NCI-H187 treated with DMSO at 0.1 percent for 48 hours (cell line): ENCODE results near the gene UBR3.
"Not testable (repeated sequence)": the region's sequence is repeated elsewhere in the genome, so short reads cannot be mapped to it uniquely, and the experiment has no call there.

Experiments
- DNase-seq: peaks from one replicate; lab custom pipeline; 2025; lab: John Stamatoyannopoulos, UW

The UBR3 gene

GRCh38 chr2:169822785-169823392 is 4.4 kb upstream of the UBR3 start:
- no peak for DNase-seq

DNA sequence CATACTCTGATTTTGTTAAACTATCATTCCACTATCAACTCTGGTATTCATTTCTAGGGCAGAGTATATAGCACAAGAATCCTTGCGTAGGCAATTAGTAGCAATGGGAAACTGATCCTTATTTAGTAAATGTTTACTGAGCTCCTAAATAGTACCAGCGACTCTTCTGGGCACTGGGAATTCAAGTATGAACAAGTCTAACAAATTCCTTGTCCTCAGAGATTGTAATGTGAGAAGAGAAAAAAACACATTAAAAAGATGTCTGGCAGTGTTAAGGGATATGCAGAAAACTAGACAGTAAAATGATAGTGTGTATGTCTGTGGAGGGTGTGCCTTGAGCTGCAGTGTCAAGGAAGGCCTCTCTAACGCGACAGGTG is 3.3 kb upstream of the UBR3 start:
- DNase-seq, result no peak

- no peak for DNase-seq
These were observed 2.6 kb upstream of the UBR3 start, which contains the start of gene METTL5 for GRCh38 chr2:169824373-169825333. TSS of gene METTL5 (minus strand) at chr2:169824905. CDS start at chr2:169824597, 308 bp downstream.

GRCh38 chr2:169828141-169828811 is 1.0 kb downstream of the UBR3 start:
- DNase-seq, result no peak

DNA sequence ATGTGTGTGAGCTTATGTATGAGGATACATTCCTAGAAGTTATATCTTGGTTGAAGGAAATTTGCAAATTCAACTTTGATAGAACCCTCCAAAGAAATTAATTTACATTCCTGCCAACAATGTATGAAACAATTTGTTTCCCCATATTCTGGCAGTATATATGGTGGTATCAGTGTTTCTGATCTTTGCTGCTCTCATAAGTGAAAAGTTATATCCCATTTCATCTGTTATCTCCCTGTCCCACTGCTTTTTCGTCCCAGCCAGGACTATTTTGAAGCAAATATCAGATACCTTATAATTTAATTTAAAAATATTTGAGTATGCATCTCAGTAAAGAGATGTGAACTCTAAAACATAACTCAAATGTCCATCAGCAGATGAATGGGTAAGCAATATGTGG is 7.1 kb downstream of the UBR3 start:
- DNase-seq, result no peak

- no peak for DNase-seq
These were observed 11.7 kb downstream of the UBR3 start for GRCh38 chr2:169838743-169839489.

GRCh38 chr2:169839954-169840746 is 12.9 kb downstream of the UBR3 start:
- no peak for DNase-seq

GRCh38 chr2:169840747-169841142 is 13.5 kb downstream of the UBR3 start:
- no peak for DNase-seq

- DNase-seq, result not testable (repeated sequence)
These were observed 14.4 kb downstream of the UBR3 start for GRCh38 chr2:169841625-169842024.

DNA sequence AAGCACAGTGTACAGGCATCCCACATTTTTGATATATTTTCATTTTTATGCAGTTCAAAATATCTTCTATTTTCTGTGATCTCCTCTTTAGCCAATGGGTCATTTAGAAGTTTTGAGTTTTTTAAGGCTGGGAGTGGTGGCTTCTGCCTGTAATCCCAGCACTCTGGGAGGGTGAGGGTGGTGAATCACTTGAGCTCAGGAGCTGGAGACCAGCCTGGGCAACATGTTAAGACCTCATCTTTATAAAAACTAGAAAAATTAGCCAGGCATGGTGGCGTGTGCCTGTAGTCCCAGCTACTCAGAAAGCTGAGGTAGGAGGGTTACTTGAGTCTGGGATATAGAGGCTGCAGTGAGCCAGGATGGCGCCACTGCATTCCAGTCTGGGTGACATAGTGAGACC is 17.8 kb downstream of the UBR3 start:
- DNase-seq, result no peak

DNA sequence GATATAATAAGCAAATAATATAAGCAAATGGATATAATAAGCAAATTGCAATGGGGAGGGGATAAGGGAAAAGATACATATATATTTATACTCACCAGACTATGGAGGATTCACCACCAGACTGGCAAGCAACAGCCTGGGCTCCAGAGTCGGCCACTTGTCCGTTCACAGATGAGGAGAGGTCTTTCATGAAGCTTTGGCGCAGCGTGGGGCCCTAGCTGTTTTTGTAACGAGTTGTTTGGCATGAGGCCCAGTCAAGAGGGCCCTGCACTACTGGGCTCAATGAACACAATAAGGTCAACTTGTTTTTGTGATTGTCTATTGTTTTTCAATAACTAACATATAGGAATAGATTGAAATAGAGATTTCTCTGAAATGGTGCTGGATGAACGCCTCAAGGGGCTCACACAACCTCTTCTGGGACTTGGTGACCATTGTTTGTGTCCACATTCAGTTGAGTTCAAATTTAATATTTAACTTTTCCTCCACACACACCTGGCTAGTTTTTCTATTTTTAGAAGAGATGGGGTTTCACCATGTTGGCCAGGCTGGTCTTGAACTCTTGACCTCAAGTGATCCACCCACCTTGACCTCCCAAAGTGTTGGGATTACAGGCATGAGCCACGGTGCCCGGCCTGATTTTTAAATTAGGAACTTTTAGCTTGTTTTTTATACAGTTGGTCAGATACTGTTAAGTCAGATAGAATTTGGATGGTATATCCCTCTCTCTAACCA is 21.9 kb downstream of the UBR3 start:
- DNase-seq, result not testable (repeated sequence)

DNA sequence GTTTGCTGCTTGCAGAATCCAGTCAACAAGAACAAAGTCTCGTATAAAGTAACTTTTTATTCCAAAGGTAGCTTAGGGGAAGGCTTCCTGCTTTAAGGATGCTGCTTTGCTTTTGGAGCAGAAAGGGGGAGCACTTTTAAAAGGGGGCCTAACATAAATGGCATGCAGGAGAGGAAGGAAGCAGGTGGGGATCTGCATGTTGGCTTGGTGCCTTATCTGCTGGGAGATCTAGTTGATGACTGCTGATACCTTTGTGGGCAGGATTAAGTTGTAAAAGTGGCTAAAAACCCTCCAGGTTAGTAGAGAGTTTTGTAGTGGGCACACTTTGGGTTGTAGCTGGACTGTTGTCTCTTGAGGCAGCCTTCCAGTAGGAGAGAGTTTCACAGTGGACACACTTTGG is 22.5 kb downstream of the UBR3 start:
- DNase-seq, result no peak

DNA sequence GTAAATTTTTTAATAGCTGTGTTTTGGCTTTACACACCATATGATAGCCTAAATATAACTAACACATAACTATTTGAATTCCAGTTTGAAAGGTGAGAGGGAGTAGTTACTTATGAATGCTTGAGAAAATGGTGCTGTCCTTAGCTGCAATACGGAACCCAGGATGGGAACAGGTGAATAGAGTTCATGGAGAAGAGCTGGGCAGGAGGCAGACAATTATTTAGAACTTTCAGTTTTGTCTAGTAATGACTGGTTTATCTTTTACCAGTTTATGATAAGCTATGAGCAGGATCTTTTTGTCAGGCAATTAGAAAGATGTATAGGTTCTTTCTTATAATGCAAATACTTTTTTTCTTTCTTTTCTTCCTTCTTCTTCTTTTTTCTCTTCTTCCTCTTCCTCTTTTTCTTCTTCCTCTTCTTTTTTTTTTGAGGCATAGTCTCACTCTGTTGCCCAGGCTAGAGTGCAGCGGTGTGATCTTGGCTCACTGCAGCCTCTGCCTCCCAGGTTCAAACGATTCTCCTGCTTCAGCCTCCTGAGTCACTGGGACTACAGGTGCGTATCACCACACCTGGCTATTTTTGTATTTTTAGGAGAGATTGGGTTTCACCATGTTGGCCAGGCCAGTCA is 25.9 kb downstream of the UBR3 start:
- no peak for DNase-seq

- DNase-seq, result not testable (repeated sequence)
These were observed 28.3 kb downstream of the UBR3 start for GRCh38 chr2:169855281-169856258.

DNA sequence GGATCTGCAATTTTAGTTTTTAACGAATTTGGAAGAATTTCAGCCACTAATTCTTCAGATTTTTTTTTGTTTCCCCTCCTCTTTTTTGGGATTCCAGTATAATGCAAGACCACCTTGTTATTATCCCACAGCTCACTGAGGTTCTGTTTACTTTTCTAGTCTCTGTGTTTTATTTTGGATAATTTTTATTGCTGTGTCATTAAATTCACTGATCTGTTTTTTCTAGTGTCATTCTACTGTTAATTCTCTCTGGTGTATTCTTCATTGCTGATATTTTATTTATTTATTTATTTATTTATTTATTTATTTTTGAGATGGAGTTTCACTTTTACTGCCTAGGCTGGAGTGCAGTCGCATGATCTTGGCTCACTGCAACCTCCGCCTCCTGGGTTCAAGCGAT is 32.2 kb downstream of the UBR3 start:
- DNase-seq, result no peak

DNA sequence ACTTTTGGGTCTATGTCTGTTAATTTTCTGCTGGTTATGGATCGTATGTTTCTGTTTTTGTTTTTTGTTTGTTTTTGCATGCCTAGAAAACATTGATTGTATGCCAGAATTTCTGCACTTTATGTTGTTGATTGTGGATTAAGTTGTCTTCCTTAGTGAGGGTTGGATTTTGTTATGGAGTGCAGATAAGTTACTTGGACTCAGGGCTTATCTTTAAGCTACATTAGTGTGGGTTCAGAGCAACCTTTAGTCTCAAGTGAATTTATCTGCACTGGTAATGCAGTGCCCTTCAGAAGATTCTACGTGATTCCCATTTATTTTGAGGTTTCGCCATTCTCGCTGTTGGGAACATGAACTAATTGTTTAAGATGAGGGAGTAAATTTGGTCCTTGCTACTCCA is 32.9 kb downstream of the UBR3 start:
- DNase-seq, result no peak

DNA sequence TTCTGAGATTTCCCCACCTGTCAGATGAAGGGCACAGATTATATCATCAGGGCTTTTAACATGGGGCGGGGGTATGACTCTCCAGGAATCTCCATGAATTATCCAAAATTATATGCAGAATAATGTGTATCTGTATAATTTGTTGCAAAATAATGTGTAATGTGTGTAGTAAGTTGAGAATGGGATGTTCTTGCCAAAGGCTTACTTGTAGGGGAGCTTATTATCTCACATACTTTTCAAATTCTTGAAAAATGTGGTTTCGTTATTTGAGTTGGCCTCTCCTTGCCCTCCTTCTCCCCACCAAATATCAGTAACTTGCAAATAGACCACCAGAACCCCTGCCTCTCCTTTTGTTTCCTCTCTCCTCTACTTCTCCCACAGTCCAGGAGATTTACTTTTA is 35.6 kb downstream of the UBR3 start:
- DNase-seq, result no peak

- DNase-seq, result no peak
These were observed 38.2 kb downstream of the UBR3 start for GRCh38 chr2:169865492-169865891.

DNA sequence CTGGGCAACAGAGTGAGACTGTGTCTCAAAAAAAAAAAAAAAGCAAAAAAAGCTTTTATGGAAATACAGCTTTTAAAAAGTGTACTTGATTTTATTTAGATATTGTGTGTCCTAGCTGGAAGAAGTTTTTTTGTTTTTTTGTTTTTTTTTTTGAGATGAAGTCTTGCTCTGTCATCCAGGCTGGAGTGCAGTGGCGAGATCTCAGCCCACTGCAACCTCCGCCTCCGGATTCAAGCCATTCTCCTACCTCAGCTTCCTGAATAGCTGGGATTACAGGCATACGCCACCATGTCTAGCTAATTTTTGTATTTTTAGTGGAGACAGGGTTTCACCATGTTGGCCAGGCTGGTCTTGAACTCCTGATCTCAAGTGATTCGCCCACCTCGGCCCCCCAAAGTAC is 39.0 kb downstream of the UBR3 start:
- DNase-seq, result not testable (repeated sequence)
